ENCODE data around the gene EYA2.
A peak's percentile ranks its signal among the peaks of the same experiment; 100 is the strongest.
"Not testable (repeated sequence)": the region's sequence is repeated elsewhere in the genome, so short reads cannot be mapped to it uniquely, and the experiment has no call there.

EYA2 gene

DNA sequence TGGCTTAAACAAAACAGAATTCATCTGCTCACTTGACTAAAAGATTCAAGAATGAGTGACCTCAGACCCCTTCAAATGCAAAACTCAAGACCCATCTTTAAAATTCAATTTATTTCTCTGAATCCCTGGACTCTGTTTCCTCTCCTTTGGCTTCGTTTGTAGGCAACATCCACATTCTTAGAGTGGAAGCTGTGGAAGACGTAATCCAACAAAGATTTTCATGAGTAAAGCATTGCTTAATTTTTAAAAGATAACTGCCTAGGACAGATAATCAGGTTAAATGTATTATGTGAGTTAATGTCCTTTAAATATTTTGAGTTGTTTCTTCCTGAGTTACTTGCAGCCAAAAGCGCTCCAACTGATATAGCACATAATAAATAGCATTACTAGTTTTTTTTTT, 297.3 kb downstream of the EYA2 start:
- DNase-seq, result no peak

DNA sequence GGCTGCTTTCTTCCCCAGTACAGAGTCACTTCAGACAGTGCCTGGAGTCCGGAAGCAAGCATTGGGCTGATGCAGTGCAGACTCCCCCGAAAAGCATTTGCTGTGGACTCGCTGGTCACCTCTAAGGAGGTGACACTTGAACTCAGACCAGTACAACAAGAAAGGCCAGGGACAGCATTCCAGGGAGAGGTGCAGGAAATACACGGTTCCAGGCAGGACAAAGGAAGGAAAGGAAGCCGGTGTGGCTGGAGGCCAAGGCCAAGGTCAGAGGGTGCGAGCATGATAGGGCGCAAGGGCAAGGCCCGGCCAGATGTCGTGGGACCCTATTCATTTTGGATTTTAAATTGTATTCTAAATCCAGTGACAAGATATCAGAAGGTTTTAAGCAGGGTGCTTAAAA, 300.9 kb downstream of the EYA2 start:
- no peak for DNase-seq

DNA sequence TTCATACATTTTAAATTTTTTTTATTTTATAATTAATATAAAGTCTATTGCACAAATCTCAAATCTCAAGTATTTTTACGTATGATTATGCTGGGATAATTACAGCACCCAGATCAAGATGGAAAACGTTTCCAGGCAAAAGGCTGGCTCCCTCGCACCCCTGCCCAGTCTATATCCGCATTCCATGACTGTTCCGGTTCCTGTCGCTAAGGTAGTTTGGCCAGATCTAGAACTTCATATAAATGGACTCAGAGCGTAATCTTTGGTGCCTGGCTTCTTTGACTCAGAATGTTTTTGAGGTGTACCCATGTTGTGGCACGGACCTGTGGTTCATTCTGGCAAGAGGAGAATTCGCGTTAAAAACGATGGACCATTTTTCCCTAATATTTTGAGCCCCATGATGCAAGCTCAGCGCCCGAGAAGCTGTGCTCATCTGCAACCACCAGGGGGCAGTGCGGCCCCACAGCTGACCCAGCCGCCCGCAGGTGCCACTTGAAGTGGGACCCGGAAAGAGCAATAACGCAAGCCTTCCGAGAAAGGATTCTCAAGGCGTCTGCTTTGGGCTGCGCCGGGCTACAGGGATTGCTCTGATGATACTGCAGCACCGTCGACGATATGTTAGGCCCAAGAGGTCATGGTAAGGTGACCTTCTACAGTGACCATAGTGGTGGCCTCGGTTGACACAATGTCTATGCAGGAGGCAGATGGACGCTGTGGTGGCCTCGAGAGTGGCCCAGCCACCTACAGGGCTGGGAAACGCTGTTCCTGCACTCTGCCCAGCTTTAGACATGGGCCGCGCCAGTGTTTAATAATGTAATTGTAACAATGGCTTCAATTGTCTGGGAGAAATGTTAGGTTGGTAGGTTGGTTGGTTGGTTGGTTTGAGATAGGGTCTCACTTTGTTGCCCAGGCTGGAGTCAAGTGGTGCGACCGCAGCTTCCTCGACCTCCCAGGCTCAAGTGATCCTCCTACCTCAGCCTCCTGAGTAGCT, 301.7 kb downstream of the EYA2 start:
- DNase-seq, result peak in 1 of 2 experiments; percentile 23

DNA sequence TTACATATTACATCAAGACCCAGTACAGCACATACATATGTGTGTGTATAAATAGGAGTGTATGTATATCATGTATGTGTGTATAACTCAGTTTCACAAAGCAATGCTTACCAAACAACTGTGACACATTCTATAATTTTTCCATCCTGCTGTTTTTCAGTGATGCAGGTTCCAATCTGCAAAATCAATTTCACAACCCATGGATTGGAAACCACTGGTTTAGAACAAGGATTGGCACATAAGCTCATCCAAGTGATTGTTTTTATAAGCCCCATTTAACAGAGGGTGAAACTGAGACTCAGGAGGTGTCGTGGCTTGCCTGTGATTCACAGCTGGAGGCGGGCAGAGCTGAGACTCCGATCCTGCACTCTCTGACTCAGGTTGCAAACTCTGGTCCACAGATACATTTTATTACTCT, 303.6 kb downstream of the EYA2 start:
- DNase-seq, result no peak

DNA sequence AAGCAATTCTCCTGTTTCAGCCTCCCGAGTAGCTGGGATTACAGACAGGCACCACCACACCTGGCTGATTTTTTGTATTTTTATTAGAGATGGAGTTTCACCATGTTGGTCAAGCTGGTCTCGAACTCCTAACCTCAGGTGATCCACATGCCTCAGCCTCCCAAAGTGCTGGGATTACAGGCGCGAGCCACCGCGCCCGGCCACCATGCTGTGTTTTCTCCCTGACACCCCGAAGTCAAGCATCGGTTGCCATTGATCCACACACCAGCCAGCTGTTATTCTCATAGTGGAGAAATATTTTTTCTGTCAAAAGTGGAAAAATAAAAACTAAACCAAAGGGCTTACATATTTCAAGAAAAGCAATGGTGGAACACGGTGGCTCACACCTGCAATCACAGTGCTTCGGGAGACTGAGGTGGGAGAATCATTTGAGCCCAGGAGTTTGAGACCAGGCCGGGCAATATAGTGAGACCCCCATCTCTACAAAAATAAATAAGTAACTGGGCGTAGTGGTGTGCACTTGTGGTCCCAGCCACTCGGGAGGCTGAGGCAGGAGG, 304.4 kb downstream of the EYA2 start:
- DNase-seq, result no peak

DNA sequence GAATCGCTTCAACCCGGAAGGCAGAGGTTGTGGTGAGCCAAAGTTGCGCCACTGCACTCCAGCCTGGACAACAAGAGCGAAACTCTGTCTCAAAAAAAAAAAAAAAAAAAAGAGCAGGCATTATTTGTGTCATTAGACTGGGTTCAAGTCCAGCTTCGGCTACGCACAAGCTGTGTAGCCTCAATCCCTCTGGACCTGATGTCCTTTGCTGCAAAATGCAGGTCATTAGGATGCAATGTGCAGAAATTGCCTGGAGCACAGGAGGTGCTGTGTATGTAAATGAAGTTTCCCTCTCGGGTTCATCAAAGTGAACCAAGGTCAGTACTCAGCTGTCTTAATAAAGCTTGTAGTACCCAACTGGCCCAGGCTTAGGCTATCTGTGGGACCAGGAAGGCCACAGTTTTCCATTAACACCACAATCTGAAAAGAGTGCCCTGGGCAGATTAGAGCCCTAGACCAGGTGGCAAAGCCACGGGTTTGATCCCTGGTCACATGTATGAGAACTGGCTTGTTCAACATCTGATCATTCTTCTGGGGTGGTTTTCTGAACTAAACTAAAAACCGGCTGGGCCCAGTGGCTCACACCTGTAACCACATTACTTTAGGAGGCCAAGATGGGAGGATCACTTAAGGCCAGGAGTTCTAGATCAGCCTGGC, 306.6 kb downstream of the EYA2 start:
- no peak for DNase-seq

DNA sequence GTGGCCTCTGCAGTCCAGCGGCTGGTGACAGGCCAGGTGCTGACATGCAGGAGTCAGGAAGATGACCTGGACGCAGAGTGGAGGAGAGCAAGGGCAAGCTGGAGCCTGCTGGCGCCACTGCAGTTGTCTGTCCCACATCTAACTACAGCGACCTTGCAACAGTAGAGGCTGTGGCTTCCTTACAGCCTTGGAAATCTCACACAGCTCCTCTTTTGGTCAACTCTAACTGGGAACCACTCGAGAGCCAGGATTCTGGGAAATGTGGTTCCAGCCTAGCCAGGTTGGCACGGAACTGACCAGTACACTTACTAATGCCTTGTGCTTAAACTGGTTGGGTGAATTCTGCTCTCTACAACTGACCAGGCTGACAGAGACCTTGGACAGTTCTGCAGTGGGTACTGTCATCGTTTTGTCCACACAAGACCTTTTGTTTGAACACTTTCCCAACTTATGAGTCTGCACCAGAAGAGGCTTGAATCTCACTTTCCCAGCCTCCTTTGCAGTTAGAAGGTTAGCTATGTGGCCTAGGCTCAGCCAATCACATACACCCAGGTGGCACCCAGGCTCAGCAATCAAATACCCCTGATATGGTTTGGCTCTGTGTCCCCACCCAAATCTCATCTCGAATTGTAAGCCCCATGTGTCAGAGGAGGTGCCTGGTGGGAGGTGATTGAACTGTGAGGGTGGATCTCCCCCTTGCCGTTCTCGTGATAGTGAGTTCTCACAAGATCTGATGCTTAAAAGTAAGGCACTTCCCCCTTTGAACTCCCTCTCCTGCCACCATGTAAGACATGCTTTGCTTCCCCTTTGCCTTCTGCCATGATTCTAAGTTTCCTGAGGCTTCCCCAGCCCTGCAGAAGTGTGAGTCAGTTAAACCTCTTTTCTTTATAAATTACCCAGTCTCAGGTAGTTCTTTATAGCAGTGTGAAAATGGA, 308.4 kb downstream of the EYA2 start:
- DNase-seq, result no peak

DNA sequence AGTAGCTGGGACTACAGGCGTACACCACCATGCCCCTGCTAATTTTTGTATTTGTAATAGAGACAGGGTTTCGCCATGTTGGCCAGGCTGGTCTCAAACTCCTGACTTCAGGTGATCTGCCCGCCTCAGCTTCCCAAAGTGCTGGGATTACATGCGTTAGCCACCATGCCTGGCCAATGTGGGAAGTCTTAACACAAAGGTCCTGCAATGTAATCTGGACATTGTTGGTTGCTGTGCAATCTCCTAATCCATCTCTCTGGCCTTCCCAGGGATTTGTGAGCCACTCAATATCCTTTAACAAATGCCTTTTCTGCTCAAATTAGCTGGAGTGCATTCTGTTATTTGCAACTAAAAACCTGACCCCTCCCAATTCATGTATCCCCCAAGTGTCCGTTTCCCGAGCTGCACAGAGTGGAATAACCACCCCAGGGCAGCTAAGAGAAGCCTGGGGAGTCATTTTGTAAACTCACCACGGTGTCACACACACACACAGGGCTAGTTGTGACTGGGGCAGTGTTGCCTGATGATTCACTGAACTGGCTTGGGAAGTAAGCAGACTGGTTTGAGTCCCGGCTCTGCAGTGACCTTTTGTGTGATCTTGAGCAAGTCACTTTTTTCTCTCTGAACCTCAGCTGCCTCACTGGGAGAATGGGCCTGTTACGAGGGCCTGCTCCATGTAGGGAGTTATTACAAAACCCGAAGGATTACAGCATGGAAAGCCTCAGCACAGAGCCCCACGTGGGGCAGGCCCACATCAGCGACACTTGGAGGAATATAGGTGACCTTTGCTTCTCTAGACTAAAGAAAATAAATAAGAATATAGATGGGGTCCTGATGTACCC, 309.6 kb downstream of the EYA2 start:
- DNase-seq, result no peak

DNA sequence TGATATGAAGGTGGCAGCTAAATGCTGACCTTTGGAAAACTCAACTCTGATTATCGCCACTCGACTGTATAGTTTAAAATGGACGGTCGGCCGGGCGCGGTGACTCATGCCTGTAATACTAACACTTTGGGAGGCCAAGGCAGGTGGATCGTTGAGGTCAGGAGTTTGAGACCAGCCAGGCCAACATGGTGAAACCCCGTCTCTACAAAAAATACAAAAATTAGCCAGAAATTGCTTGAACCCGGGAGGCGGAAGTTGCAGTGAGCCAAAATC, 310.1 kb downstream of the EYA2 start:
- not testable (repeated sequence) for DNase-seq

DNA sequence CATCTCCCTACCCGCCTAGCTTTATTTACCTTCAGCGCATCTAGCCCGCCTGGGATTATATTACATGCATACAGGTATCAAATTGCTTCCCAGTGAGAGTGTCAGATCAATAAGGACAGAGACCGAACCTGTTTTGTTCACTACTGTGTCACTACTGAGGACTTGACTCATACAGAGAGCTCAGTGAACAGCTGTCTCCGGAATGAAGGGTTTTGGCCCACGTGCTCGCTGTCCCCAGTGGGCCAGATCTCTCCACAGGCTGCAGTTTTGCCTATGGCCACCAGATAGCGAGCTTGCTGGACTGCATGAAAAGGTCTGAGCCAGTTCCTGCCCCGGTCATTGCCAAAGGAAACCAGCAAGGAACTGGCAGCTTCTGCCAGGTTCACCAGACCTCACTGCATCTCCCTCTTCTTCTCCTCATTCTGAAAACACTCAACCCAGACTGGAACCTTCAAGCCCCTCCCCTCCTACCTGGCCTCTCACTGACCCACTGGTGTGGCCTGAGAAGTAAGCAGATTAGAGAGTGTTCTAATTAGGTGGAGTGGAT, 311.0 kb downstream of the EYA2 start:
- DNase-seq, result peak in 1 of 2 experiments; percentile 36

DNA sequence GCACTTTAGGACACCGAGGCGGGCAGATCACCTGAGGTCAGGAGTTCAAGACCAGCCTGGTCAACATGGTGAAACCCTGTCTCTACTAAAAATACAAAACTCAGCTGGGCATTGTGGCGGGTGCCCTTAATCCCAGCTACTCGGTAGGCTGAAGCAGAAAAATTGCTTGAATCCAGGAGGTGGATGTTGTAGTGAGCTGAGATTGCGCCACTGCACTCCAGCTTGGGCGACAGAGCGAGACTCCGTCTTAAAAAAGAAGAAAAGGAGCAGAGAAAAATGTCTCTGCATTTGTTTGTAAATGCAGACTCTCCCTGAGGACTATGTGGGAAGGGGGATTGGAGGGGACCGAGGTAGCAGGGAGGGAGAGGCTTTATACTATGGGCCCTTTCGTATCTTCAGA, 311.9 kb downstream of the EYA2 start:
- DNase-seq, result not testable (repeated sequence)

DNA sequence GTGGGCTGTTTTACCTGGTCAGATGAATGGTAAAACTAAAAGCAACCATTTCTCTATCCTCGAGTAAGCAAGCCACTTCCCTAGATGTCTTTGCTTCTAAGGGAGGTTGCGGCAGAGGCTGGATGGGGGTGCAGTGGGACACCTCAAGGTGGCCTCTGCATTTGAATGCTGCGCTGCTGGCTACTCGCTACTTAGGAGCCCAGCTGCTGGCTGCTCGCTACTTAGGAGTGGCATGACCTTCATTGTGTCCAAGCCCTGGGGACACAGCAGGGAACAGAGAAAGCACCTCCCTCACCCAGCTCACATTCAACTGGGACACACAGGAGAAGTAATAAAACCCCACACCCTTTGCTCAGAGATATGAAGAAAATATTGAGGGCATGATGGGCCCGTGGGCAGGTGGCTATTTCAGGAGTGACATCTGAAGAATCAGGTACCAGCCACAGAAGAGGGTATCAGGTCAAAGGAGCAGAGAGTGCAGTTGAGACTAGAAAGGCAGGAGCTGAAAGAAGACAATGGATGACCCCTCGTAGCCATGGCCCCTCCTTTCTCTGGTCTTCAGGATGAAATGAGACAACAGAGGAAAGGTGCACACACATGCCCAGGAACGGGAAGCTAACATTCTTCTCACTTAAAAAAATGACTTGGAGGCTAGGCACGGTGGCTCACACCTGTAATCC, 312.5 kb downstream of the EYA2 start:
- no peak for DNase-seq

DNA sequence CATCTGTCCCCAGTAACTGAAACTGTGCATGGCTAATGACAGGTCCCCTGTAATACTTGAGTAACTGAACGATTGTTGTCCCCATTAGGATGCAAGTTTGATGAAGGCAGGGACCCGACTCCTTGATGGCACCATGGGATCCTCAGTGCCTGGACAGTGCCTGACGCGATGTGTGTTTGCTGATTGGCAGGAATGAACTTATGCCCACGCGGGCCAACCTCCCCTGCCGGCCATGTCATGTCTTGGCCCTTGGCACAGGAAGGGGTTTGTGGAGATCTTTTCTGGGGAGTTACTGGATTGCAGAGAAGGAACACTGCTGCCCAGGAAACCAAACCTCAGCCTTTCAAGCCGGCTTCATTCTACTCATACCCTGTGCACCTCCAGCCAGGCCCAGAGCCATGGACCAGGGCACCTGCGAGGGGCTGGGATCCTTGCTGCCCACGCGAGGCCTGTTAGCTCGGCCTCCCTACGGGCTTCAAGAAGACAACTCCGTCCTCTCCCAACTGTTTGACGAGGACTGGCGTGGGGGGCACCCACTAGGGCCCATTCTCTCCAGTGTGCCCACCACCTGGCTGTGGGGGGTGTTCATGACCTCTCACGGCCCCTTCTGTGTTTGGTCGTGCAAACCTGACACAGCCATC, 314.0 kb downstream of the EYA2 start:
- DNase-seq, result no peak

DNA sequence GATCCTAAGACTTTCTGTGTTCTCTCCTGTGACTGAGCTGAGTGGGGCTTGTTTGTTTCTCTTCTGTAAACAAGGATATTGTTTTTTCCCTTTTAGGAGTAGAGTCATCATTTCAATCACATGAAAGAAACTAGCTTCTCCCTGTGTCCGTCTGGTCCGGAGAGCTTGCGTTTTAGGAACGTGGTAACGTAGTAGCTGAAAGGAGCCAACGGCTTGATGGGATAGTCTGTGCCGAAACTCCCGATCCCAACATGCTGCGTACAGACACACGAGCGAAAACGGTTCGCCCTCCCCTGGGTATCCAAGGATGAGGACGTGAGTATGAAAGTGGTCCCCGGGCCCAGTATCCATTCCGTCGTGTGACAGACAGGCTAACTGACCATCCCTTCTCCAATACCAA, 315.3 kb downstream of the EYA2 start:
- DNase-seq, result no peak

DNA sequence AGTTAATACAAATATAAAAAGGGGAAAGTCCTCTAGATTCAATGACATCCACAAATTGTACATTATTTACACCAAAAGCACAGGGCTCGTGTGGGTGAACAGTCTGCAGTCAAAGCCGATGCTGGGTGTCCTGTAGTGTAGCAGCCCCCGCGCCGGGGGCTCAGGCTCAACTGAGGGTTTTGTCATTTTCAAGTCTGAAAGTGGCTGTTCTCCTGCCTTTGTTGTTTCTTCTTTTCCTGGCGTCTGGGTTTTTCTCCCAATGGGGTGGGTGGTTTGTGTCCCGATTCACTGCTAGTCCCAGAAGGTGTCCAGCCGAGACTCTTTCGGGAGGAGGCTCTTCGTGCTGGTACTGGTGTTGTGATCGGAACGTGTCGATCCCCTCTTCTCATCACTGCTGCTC, 315.8 kb downstream of the EYA2 start:
- DNase-seq, result no peak

DNA sequence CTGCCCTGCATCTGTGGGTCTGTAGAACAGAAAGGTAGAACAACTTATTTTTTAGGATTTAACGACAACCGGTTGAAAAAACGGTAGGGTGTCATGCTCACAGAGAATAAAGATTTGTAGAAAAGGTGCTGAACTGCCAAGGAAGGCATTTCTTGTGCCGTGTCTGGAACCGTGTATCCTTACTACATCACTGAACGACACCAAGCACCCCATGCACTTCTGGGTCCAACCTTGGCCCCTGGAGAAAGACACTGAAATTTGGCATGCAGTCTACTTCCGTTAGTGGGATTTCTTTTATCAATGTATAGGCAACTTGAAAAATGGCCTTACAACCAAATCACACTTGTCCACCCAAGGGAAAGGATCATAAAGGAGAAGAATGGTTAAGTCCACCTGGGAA, 316.4 kb downstream of the EYA2 start:
- no peak for DNase-seq

DNA sequence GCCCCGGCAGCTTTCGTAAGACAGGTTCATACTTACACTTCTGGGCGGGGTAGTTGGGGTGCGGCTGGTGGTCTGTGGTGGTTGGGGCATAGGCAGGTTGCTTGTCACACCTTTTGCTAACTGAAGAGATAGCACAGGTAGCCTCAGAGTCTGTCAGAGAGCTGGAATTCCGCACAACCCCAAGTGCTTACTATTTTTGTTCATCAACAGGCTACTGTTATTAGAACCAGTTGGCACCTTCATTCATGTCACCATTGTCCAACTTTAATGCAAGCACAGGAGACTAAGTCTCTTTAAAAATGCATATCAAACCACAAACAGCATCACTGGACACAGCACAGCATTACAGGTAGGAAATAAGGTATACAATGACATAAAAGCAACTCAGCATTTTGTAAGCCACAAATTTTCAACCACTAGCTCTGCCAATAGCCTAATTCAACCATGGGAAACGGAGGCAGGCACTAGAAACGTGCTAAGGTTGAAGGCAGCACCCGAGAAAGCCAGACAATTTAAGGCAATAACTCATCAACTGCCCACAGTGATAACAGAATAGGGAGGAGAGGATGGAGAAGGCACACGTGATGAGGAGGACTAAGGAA, 318.1 kb downstream of the EYA2 start:
- DNase-seq, result no peak

DNA sequence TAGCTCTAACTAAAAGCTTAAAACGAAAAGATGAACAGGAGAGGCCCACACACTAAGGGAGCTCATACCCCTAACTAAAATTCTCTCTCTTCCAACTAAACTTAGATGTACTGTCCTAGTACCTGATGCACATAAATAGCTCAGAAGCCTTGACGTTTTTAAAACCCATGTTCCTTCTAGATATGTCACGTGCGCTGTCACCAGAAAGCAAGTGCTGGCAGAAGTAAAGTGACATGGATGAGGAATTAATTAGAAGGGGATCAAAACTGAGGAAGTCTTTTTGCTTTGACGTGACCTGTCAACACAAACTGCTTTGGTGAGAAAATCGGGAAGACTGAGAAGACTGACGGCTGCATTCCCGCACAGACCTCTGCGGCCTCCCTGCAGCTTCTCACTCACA, 319.3 kb downstream of the EYA2 start:
- no peak for DNase-seq

DNA sequence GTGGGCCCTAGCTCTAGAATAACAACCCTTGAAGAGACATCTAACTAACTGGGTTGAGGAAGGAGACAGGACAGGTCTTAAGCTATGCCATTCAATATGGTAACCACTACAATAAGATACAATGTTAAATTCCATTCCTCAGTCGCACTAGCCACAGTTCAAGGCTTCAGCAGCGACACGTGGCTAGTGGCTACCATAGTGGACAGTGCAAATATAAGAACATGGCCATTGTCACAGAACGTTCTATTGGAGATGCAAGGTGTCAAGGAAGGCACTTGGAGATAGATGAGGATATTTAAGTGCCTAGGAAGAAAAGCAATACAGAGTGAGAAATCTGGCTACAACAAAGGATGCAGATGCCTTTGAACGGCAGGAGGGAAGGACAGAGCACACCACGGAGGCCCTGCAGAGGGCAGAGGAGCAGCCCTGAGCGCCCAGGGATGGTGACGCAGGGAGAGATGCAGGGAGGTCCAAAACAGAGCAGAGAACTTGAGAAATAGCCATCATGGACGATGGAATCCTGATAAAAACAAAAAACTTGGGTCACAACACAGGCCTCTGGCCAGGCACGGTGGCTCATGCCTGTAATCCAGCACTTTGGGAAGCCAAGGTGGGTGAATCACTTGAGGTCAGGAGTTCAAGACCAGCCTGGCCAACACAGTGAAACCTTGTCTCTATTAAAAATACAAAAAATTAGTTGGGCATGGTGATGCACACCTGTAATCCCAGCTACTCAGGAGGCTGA, 321.2 kb downstream of the EYA2 start:
- no peak for DNase-seq

Measured in SW 1271 (cell line).